ENCODE results near the gene GRM8.

The GRM8 gene

DNA sequence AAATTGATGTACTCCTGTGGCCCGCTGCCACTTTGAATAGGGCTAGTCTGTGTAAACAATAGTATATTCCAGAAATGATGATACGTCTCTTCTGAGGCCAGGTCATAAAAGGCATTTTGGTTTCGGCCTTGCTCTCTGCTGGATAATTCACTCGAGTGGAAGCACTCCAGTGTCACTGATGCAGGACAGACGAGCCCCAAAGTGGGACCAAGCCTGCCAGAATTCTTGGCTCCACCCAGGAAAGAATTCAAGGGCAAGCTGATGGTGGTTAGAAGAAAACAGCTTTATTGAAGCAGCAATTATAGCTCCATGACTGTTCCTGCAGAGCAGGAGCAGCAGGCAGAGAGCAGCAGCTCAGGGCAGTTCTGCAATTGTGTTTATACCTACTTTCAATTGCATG is 717.6 kb downstream of the GRM8 start:
- no peak for DNase-seq

DNA sequence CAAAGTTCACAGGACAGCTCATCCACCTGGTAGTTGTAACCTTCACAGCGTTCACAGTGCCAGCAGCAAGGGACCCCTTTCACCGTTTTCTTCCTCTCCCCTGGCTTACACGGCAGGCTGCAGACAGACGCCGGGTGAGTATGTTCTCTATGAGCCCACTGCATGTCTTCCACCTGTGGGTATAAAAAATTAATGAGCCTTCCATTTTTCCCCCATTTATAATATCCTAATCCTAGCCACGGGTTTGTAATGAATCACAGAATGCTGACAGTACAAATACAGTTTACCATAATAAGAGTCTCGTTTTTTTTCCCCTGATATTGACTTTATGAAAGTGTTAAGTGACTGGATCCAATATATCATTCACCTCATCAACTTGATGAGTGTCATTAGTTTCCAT is 719.0 kb downstream of the GRM8 start:
- no peak for DNase-seq

DNA sequence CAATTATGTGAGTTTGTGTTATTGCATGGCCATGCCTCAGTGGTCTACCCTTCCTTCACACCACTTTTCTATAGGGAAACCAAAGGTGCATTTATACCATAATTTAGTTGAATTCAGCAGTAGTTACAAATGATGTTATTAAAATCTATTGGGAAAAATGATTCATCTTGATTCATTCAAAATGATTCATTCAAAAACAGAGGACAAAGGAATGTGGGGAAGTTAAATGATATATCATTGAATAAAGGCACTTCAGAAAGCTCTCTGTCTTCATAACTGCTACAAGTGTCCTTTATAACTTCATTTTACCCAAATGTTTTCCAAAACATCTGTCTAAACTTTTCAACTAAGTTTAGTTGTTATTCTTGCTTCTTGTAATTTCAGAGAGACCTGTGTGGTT is 722.9 kb downstream of the GRM8 start:
- no peak for DNase-seq

- DNase-seq = no peak
Observed at GRCh38 chr7:126529254-126529653, 723.5 kb downstream of the GRM8 start.

GRCh38 chr7:126525906-126526305 is 726.8 kb downstream of the GRM8 start:
- no peak for DNase-seq

GRCh38 chr7:126524967-126525366 is 727.8 kb downstream of the GRM8 start:
- DNase-seq = no peak

DNA sequence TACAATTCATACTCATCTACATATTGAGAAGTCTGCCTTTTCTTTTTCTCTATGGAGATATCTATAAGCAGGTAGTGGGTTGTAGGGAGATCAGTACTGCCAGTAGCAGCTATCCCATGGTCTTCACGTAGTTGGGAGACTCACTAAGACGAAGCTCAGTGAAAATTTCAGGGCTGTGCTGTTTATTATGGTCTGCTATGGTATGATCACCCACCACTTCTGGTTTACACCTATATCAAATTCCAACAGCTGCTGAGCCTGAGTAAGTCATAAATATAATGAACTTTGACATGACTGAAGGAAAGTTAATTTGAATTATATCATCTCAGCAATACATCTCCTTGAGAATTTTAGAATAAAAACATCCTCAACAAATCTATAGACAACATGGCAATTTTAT is 741.7 kb downstream of the GRM8 start:
- DNase-seq = no peak

- no peak for DNase-seq
Observed at GRCh38 chr7:126501617-126502016, 751.1 kb downstream of the GRM8 start.

GRCh38 chr7:126499481-126499880 is 753.3 kb downstream of the GRM8 start:
- DNase-seq = no peak

DNA sequence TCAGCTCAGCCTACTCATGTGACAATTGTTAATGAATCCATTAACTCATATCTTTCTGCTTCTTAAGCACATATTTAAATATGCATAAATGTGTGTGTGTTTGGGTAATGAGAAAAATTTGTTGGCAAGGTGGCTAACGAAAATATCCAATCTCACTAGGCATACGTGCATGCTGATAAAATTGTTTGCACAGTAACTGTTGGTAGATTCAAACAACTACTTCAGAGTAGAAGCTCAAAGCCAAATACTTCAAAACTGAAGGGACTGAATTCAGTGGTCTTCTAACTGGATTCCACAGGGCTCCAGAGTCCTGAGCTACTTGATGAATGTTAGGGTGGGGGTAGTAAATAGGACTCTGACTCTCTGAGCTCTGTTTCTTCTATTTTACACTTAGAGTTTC is 757.0 kb downstream of the GRM8 start:
- no peak for DNase-seq

DNA sequence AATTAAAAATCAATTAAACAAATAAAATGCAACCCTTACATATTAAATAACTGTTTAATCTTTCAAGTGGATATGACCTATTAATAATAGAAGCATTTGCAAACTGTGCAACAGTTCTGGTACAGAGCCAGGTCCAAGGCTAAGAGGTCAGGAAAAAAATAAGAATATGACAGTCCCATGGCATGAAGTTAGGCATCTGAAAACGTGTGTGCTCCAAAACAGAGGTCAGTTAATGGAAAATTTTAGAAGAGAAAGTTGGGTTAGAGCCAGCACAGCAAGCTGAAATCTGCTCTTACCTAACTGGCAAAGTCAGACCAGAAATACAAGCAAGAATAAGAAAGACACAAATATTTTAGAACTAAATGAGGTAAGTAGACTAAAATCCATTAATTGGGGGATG is 757.7 kb downstream of the GRM8 start:
- DNase-seq = no peak

- no peak for DNase-seq
Observed at GRCh38 chr7:126493801-126494200, 758.9 kb downstream of the GRM8 start.

DNA sequence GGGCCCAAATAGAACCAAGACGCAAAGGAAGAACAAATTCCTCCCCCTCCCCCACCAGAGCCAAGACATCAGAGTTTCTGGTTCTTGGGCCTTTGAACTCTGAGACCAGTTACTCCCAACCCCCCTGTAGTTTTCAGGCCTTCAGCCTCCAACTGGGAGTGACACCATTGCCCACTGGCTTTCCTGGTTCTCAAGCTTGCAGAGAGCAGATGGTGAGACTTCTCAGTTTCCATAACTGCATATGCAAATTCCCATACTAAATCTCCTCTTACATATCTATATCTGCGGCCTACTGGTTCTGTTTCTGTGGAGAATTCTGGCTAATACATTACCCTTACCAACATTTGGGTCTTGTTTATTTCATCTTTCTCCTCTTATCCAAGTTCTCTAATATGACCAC is 762.9 kb downstream of the GRM8 start:
- DNase-seq = no peak

GRCh38 chr7:126487728-126488442 is 764.9 kb downstream of the GRM8 start:
- DNase-seq = no peak

DNA sequence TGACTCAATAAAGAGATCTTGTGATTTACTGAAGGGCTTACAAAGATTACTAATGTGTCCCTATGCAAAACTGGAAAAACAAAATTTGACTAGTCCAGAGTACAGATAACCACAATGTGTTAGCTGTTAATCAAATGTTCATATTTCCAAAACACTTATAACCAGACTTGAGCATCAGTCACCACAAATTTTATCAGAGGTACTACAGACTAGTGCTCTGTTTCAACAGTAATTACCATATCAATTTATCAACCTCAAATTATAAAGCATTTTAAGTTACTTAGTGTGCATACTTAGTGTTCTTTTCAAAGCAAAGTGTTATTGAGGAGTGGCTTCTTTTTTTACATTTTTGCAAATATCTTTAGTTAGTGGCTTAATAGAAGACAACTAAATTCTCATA is 765.9 kb downstream of the GRM8 start:
- no peak for DNase-seq

DNA sequence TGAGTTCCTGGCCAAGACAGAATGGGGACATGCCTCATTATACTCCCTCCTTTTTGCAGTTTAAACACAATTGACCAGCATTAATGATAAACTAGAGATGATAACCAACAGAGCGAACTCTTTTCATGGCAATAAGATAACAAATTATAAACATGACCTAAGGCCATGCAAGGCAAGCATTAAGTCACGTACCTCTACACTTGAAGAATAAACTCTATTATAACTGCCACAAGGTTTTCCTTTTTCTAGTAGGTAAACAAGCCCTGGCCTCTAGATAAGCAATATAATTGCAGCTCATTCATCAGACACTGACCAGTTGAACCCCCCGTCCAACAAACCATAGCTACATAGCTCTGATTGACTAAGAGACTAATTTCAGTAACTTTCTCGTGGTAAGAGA is 767.0 kb downstream of the GRM8 start:
- no peak for DNase-seq

DNA sequence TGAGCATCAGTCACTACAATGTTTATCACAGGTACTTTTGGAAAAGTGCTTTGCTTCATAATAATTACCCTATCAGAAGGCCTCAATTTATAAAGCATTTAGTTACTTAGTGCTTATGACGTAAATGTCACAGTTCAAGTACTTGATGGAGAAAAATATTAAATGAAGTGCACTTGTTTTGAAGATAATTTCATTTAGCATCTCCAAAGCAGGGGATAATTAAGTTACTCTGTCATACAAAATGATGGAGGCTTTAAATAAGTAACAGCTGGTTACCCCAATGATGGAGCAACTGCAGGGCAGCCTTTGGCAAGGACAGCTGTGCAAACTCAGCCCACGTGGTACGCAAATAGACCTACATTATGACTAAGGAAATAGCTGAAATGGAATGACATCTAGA is 768.8 kb downstream of the GRM8 start:
- DNase-seq = no peak

DNA sequence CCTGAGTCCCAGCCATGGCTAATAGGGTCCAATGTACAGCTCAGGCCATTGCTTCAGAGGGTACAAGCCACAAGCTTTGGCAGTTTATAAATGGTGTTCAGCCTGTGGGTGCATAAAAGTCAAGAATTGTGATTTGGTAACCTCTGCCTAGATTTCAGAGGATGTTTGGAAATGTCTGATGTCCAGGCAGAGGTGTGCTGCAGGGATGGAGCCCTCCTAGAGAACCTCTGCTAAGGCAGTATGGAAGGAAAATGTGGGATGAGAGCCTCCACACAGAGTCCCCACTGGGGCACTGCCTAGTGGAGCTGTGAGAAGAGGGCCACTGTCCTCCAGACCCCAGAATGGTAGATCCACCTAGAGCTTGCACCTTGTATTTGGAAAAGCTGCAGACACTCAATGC is 779.9 kb downstream of the GRM8 start:
- DNase-seq = no peak

DNA sequence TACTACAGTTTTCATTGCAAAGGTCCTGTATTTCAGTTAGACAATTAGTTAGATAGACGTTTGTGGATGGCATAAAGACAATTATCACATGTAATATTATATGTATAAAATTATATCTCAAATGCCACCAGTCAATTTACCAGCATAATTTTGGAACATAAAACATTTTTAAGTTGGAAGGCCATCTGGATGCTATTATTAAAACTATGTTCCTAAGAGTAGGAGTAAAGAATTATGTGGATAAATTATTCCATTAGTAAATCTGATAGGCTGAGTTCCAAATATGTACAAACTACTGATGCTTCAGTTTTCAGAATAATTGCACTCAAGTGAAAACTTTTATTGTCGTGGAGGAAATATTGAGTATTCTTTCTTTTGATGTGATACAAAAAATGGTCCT is 790.3 kb downstream of the GRM8 start:
- no peak for DNase-seq

DNA sequence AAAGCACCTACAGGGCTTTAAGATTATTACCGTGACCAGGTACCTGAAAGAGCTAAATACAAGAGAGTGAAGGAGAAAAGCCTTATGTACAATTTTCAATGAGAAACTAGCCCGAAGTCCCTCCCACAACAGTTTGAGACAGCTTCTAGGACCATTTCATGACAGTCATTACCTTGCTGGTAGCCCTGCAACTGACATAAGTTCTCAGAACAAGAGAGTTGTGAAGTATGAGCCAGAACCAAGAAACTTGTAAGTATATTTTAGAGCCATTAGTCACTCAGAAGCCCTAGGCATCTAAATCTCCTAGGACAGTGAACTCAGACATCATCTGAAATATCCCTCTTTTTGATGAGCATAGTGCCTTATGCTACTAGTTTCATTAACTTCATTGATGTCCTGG is 792.1 kb downstream of the GRM8 start:
- no peak for DNase-seq

DNA sequence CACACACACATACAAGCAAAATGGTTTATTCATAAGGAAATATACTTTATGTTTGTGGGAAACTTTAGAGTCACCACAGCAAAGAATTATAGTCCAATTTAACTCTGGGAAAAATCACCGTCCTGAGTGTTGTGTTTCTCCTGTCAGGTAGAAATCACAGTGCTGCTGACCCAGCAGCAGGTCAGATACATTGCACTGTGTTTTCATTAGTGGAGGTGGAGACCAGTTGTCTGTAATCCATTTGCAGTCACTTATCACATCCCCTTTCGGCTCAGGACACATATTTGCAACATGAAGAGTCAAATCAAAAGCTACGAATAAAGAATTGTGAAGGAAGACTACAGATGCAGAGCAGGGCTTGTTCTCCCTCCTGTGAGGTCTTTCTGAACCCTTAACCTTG is 799.6 kb downstream of the GRM8 start:
- DNase-seq = no peak

- no peak for DNase-seq
Observed at GRCh38 chr7:126450269-126450671, 802.5 kb downstream of the GRM8 start.

DNA sequence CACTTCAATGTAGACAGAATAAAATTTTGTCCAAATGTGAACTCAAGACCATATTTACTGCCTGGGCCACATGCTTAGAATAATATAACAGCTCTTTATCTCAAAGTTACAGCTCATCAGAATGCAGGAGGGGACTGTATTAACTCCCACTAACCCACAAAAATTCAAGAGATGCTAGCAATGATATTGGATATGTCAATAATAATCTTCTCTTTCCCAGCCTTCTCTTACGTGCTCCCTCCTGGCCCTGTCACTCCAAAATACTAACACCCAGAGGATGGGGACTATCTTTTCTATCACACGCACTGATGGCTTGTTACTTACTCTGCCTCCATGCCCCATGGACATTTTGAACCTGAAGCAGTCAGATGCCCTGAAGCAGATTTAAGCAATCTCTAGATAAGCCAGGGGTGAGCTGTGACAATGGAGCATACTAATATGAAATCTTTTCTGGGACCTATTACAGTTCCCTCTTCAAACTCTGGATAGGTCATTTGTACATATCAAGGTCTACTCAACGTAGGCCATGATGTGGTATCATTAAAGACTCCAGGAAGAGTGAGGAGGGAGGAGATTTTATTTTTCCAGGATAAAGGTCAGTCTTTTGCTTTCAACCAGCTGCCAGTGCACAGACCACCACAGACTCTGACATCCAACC is 803.0 kb downstream of the GRM8 start:
- no peak for DNase-seq

DNA sequence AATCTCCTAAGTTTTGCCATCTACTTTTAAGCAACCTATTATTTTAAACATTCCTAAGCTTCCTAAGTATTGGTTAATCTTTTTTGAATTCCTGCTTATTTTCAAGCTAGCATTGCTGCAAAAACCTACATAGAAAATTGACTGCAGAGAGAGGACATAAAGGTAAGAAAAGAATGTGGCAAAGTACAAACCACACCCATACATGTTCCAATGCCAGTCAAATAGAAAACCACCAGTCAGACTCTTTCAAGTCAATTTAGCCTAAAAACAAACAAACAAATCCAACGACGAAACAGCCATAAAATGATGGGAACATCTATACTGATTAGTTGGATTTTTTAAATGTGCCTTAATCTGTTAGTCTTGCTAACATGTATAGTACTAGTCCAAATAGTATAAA is 804.8 kb downstream of the GRM8 start:
- DNase-seq = no peak

Measured in nucleus accumbens (tissue), 56 donors.